ENCODE measurements around the gene PREPL.
"Not testable (repeated sequence)": the region's sequence is repeated elsewhere in the genome, so short reads cannot be mapped to it uniquely, and the experiment has no call there.

PREPL gene

GRCh38 chr2:44361330-44362206 is at the start of gene PREPL, which contains the start of gene CAMKMT:
Gene PREPL, minus strand, starts transcription at chr2:44361494. Its CDS starts 15,152 bp downstream, at chr2:44346342.
Gene CAMKMT, plus strand, starts transcription at chr2:44361947.
- DNase-seq (ENCODE audit: low read depth in 2 of 2): peak; percentile 96

DNA sequence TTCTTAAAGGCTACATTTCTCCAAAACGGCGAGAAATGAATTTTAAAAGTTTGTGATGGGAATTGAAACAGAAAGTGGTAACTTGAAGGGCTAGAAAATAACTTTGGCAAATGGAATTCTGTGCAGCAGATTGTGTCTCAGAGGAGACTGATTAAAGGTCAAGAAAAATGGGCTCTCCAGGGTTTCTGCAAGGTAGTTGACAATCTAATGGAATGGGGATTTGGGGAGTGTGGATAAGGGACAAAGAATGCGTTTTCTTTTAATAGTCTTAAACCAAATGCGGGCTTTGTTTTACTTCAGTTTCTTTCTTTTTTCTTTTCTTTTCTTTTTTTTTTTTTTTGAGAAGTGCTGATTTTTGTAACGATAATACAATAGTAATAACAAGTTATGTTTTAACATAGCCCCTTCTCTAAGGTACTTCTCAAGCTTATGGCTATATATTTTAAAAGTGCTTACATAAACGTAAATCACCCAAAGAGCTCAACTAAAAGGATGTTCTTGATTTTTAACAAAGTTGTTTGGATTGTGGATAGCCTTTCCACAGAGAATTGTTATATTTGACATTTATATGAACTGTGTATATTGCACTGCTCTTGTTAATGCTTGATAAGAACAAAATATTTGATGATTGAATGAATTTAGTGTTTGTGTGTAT is 37.1 kb upstream of the PREPL start:
- DNase-seq (ENCODE audit: low read depth in 2 of 2): no peak

GRCh38 chr2:44397447-44398175 is 36.3 kb upstream of the PREPL start:
- DNase-seq (ENCODE audit: low read depth in 2 of 2): no peak

GRCh38 chr2:44392338-44392943 is 31.1 kb upstream of the PREPL start:
- DNase-seq (ENCODE audit: low read depth in 2 of 2): no peak

DNA sequence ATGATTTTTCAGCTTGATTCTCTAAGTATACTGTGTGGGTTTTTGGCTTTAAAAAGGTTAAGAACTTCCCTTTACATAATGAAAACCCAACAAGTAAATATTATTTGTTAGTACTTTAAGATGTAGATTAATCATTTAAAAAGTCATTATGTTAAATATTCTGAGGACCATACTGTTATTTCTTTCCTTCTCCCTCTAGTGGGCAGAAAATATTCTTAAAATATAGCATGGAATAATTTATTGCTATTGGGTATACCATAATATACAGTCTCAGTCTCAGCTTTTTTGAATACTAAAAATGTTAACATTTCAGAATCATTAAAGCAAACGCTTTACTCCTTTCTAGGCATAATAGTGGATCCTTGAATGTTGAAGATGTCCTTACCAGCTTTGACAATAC is 28.6 kb upstream of the PREPL start:
- DNase-seq (ENCODE audit: low read depth in 2 of 2): no peak

DNA sequence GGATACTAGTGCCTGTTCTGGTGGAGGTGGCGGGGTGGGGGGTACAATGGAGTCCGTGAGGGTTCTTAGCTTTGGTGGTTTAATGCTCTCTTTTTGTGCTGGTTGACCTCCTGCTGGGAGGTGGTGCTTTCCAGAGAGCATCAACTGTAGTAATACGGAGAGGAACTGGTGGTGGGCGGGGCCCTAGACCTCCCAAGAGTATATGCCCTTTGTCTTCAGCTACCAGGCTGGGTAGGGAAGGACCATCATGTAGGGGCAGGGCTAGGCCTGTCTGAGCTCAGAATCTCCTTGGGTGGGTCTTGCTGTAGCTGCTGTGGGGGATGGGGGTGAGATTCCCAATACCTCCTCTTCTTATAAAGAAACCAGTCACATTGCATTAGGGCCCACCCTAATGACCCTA is 27.6 kb upstream of the PREPL start:
- no peak for DNase-seq (ENCODE audit: low read depth in 2 of 2)

DNA sequence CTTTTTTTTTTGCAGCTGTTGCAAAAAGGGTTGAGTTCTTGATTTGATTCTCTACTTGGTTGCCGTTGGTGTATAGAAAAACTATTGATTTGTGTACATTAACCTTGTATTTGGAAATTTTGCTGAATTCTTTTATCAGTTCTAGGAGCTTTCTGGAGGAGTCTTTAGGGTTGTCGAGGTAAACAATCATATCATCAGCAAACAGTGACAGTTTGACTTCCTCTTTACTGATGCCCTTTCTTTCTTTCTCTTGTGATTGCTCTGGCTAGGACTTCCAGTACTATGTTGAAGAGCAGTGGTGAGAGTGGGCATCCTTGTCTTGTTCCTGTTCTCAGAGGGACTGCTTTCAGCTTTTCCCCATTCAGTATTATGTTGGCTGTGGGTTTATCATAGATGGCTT is 23.9 kb upstream of the PREPL start:
- DNase-seq (ENCODE audit: low read depth in 2 of 2): not testable (repeated sequence)

GRCh38 chr2:44377486-44377885 is 16.2 kb upstream of the PREPL start:
- no peak for DNase-seq (ENCODE audit: low read depth in 2 of 2)

DNA sequence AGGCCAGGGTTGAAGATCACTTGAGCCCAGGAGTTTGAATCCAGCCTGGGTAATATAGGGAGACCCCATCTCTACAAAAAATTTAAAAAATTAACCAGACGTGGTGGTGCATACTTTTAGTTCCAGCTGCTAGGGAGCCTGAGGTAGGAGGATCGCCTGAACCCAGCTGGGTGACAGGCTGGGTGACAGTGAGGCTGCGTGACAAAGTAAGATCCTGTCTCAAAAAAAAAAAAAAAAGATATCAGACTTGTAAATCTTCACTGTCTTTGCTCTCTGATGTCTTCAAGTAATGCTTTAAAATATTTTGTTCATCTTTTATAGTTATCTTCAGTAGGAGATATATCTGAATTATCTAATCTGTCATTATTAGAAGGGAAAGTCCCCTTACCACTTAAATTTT is 11.0 kb upstream of the PREPL start:
- DNase-seq (ENCODE audit: low read depth in 2 of 2): no peak

DNA sequence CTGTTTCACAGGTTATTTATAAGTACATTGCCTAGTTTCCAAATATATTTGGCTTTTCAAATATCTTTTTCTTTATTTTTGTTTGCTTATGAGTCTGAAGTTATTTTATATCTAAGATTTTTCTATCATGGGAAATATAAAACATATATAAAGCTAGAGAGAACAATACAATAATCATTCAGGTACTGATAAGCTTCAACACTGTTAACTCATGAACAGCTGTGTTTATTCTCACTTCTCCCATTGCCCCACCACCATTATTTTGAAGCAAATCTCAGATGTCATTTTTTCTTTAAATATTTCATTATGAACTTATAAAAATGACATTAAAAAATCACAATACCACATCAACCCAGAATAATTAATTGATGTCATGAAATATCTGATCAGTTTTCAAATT is 10.2 kb upstream of the PREPL start:
- no peak for DNase-seq (ENCODE audit: low read depth in 2 of 2)

- DNase-seq (ENCODE audit: low read depth in 2 of 2): no peak
These were observed 8.1 kb upstream of the PREPL start for GRCh38 chr2:44369392-44369791.

DNA sequence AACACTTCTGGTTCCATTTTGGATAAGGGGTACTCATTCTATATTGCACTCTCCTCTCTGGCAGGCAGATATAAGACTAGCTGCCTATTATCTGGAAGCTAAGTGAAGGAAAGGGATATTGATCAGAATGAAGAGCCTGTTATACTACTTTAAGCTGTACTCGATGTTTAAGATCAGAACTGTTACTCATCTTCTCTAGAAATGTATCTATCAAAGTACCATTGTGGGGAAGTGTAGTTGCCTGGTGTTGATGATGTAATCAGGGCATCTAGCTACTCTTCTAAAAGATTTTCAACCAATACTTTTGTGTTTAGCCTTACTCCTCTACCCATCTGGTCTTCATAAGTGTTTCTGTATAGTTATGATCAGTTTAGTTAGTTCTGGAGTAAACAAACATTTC is 6.3 kb upstream of the PREPL start:
- DNase-seq (ENCODE audit: low read depth in 2 of 2): no peak

- DNase-seq (ENCODE audit: low read depth in 2 of 2): no peak
These were observed 3.3 kb upstream of the PREPL start for GRCh38 chr2:44364604-44365003.

GRCh38 chr2:44362207-44363015 is 1.1 kb upstream of the PREPL start:
- DNase-seq (ENCODE audit: low read depth in 2 of 2): no peak

DNA sequence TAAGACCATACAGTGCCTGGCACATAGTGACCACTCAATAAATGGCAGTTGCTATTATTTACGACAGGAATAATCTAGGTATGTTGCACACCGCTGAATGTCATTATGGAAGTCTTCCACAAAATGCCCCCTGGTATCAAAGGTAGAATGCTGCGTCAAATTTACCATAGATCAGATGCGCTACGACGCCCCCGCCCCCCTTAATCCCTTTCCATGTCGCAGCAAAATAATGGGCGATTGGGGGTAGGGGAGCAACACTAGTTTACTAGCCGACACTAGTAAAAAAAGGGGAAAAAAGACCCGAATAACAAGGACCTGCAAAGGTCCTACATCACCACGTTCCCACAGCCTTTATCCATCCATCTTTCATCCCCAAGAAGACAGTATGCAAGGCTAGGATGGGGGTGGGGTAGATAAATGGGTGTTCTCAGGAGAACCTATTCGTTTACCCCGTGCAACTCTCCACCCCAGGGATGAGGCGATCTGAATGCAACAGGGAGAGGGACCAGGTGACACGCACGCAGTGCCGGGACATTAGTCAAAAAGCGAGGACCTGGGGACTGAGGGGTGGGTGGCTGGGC is 455 bp downstream of the PREPL start:
- DNase-seq (ENCODE audit: low read depth in 2 of 2): no peak

DNA sequence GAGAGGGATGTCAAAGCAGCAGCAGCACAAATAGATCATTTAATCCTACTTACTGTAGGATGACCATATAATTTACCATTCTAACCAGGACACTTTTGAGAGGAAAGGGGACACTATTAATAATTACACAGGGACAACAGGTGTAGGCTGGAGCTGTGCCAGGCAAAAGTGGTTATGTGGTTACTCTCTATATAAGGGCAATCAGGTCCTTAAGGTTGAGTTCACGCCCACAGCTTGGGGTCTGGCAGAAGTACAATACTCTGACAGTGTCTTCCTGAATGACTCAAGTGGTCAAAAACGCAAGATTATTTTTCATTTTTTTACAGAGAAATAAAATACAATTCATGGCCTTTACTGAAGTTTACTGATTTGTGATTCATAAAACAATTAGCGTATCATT is 2.8 kb downstream of the PREPL start:
- DNase-seq (ENCODE audit: low read depth in 2 of 2): peak; percentile 47 to 54

GRCh38 chr2:44354761-44355160 is 6.5 kb downstream of the PREPL start:
- no peak for DNase-seq (ENCODE audit: low read depth in 2 of 2)

GRCh38 chr2:44352510-44352909 is 8.8 kb downstream of the PREPL start:
- no peak for DNase-seq (ENCODE audit: low read depth in 2 of 2)

GRCh38 chr2:44351676-44352075 is 9.6 kb downstream of the PREPL start:
- no peak for DNase-seq (ENCODE audit: low read depth in 2 of 2)

DNA sequence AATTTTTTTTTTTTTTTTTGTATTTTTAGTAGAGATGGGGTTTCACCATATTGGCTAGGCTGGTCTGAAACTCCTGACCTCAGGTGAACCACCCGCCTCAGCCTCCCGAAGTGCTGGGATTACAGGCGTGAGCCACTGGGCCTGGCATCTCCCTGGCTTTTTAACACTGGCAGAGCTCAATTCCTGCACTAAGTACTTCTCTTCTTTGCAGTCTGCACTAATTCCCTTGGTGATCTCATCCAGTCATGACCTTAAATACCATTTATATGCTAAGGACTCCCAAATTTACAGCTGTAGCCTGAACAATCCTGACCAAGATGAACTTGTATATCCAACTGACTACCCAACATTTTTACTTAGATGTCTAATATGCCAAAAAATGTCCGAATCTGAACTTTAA is 10.2 kb downstream of the PREPL start:
- DNase-seq (ENCODE audit: low read depth in 2 of 2): no peak

DNA sequence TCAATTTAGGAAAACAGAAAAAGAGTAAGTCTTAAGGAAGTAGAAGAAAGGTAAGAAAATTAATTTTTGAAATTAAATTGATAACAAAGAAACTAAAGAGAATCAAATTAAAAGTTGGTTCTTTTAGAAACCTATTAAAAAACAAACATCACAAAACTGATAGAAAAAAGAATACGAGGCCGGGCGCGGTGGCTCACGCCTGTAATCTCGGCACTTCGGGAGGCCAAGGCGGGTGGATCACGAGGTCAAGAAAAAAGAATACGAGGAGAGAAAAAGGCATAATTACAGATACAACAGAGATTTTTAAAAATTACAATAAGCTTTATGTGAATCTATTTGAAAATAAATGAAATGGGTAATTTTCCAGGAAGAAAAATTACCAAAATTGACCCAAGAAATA is 11.8 kb downstream of the PREPL start:
- DNase-seq (ENCODE audit: low read depth in 2 of 2): no peak

Measured in stimulated activated CD8-positive, alpha-beta memory T cell treated with anti-CD3 and anti-CD28 coated beads, Interleukin-15, amount 100 ng/mL, for 48 hours (primary cell).